Measurements from ENCODE around the gene BMPR2.

Gene BMPR2

DNA sequence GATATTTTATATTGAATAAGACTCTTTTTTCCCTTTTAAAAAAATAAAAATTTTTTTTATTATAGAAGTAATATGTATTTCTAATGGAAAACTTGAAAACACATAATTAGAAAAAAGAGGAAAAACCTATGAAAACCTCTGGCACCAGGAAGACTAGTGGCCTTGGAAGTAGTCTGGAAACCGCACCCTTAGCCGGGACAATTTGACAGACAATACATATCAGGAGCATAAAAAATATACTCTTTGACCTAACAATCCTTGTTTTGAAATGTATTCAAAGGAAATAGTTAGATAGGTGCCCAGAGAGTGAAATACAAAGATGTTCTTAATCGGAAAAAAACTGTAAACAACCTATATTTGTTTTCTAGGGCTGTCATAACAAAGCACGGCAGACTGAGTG lies 223.8 kb downstream of the BMPR2 start:
- DNase-seq (ENCODE audit: low read depth in 2 of 2) = no peak

GRCh38 chr2:202604699-202605098 lies 228.6 kb downstream of the BMPR2 start:
- no peak for DNase-seq (ENCODE audit: low read depth in 2 of 2)

GRCh38 chr2:202605174-202605573 lies 229.0 kb downstream of the BMPR2 start:
- no peak for DNase-seq (ENCODE audit: low read depth in 2 of 2)

- DNase-seq (ENCODE audit: low read depth in 2 of 2) = no peak
These were observed 232.2 kb downstream of the BMPR2 start for GRCh38 chr2:202608142-202608852.

DNA sequence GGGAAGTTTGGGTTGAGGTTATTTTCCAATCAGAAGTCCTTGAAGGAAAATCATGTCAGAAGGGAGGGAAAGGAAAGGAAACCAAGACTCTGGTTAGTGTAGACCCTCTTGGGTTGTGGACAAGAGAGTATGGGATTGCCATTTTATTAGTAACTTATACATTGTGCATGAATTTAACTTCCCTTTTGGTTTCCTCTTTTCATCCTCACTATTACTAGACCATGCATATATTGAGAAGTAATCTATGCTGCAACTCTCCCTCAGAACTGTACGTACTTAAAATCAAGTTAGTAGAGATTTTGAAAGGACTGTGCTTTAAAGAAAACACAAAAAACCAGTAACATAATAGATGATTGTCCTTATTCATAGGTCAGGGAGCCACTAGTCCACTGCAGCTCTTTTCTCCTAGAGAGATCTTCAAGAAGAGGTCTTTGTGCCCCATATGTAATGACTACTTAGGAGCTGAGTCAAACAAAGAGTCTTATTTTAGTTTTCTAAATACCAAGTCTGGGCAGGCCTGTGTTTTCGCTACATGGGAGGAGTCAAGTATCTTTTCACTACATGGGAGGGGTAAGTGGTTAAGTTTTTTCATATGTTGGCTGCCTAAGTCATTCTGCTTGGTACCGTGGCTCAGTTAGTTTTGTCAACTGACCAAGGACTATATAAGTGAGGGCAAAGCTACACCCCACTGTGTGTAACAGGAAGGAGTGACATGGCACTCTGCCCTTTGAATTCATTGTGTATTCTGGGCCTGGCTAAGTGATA lies 233.4 kb downstream of the BMPR2 start:
- no peak for DNase-seq (ENCODE audit: low read depth in 2 of 2)

DNA sequence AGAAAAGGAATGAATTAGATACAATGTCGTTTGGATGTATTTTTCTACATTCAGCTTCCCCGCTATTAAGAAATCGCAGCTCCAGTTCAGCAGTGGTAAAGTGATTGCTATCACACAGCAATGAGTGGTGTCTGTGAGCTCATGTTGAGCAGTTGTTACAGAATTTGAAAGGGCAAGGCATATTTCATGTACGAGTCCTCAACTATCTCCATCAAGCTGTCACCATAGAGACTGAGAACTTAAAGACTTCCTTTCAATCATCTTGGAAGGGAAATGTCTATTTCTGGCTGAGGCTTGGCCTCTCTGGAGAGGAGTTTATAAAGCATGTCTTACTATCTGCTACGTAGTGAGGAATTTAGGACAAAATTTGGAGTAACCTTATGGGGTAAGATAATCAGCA lies 234.3 kb downstream of the BMPR2 start:
- DNase-seq (ENCODE audit: low read depth in 2 of 2) = no peak

GRCh38 chr2:202612145-202612544 lies 236.0 kb downstream of the BMPR2 start:
- no peak for DNase-seq (ENCODE audit: low read depth in 2 of 2)

DNA sequence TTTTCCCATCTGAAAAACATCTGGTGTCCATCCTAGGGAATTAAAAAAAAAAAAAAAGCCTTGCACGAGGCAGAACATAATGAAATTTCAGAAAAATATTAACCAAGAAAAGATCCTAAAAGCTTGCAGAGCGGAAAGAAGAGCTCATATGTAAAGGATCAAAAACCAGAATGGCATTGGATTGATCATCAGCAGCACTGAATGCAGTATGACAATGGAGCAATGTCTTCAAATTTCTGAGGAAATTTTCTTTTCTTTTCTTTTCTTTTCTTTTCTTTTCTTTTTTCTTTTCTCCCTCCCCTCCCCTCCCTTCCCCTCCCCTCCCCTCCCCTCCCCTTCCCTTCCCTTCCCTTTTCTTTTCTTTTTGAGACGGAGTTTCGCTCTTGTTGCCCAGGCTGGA lies 237.4 kb downstream of the BMPR2 start:
- DNase-seq (ENCODE audit: low read depth in 2 of 2) = no peak
